Spleen (tissue), 7 donors: Measurements from ENCODE around the gene SMARCA2.

Source experiments
- POLR2A ChIP-seq, 3 donors: fragments of 450-650 bp; IDR thresholded peaks; one replicate each; pipeline ENCODE4 v1.5.1; 2017; ENCODE audit warnings: antibody characterized with exemption in 3 of 3, mild to moderate bottlenecking in 1 of 3
- TF ChIP-seq, protein P1 (sequence below), 11 experiments: fragments of 200-600 bp in 7 of 11; fragments of 450-650 bp in 4 of 11; sonication (generic) in 4 of 11; IDR thresholded peaks in 8 of 11; conservative IDR thresholded peaks in 3 of 11; 1 replicate in 7 of 11; 2 replicates in 4 of 11; pipeline versions ENCODE4 v1.4.0 to v1.8.0; 2016 to 2021; ENCODE audit warnings: antibody characterized with exemption in 11 of 11, inconsistent platforms in 4 of 11, mild to moderate bottlenecking in 1 of 11
- donor health status: DM: no; HTN: no; CAD: no; lungs with moderate emphysema.
- donor health status: DM: no; HTN: no; CAD: no.
- donor health status: DM: no; HTN: no; CAD: no.

DNA sequence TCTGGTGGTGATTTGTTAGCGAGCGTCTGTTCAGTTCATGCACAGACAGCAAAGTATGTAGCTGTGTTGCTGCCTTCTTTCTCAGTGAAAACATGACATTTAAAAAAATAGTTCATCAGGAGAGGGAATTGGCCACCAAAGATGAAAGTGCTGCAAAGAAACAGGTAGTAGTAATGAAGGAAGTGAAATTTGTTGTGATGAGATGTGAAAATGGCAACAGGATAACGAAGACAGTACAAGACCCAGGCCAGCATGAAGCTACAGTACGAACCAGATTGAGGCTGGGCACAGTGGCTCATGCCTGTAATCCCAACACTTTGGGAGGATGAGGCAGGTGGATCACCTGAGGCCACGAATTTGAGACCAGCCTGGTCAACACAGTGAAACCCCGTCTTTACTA is 136.0 kb downstream of the SMARCA2 start:
- TF ChIP-seq, protein P1, sequence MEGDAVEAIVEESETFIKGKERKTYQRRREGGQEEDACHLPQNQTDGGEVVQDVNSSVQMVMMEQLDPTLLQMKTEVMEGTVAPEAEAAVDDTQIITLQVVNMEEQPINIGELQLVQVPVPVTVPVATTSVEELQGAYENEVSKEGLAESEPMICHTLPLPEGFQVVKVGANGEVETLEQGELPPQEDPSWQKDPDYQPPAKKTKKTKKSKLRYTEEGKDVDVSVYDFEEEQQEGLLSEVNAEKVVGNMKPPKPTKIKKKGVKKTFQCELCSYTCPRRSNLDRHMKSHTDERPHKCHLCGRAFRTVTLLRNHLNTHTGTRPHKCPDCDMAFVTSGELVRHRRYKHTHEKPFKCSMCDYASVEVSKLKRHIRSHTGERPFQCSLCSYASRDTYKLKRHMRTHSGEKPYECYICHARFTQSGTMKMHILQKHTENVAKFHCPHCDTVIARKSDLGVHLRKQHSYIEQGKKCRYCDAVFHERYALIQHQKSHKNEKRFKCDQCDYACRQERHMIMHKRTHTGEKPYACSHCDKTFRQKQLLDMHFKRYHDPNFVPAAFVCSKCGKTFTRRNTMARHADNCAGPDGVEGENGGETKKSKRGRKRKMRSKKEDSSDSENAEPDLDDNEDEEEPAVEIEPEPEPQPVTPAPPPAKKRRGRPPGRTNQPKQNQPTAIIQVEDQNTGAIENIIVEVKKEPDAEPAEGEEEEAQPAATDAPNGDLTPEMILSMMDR (IDR thresholded peaks at IDR 0.05 in 8 of 11, conservative IDR thresholded peaks at IDR 0.05 in 3 of 11) = no peak
- TF ChIP-seq POLR2A (IDR thresholded peaks at IDR 0.05) = no peak
